Putamen (tissue), 1 donor: ENCODE data around the gene RSPO1.
"Not testable (repeated sequence)": the region's sequence is repeated elsewhere in the genome, so short reads cannot be mapped to it uniquely, and the experiment has no call there.

Source experiments
- DNase-seq: peaks from one replicate; pipeline ENCODE4 v3.0.0-alpha.2; 2016; ENCODE audit warnings: low spot score

RSPO1 gene

GRCh38 chr1:37634244-37634991 is at the start of gene RSPO1:
Gene RSPO1 (minus strand): TSS chr1:37634892. CDS start chr1:37629661, 5,231 bp downstream.
- DNase-seq = no peak

- not testable (repeated sequence) for DNase-seq
Measured at GRCh38 chr1:37684182-37684581, 49.5 kb upstream of the RSPO1 start.

DNA sequence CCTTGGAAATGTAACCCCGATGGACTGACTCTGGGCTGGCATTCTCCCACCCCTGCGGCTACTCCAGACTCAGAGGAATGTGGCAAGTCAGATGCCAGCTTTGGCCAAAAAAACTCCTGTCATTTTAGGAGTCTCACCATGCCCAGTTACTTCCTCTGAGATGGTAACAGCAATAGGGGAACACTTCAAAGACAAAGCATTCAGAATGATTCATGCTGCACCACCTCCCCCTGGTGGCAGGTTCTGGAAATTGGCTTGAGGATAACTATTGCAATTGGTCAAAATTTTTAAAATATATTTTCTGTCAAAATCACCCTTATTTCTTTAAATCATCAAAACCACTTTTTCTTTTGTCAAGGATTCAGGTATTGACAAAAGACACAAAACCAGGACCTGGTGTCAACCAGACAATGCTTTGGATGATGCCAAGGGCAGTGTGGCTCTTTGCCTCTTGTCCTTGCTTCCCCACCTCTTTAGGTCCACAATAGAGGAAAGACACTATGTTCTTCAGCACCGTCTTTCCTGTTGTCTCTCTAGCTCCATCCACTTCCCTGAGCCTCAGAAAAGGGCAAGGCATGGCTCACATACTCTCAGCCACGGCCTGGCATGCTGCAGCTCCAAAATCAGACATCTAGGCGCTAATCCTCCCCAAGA is 47.8 kb upstream of the RSPO1 start:
- DNase-seq = peak; percentile 51

DNA sequence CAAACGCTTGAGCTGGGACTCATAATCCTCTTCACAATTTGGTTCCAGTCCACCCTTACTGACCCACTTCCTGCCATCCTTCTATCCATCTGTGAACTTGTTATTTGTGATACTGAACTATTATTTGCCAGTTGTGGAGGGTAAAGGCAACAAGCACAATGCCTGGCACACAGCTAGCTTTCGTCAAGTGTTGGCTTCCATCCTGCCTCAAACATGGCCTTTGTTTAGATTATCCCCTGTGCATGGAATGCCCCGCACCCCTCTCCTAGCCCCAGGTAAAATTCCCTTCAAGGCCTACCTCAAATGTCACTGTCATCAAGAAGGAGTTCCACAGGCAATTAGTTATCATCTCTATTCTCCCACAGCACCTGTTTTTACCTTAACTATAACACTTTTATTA is 46.2 kb upstream of the RSPO1 start:
- no peak for DNase-seq

GRCh38 chr1:37677808-37678207 is 43.1 kb upstream of the RSPO1 start:
- no peak for DNase-seq

DNA sequence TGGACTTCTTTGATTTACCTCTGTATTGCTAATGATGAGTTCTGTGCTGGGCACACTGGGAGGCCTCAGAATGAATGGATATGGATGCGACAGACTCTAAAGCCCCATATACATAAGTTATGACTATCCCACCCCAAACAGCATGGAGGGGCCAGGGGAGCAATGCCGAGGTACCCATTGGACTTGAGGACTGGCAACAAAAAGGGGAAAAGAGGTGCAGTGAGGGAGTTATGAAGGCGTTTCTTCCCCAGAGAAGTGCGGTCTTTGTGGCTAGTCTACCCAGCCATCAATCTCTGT is 42.4 kb upstream of the RSPO1 start:
- no peak for DNase-seq

DNA sequence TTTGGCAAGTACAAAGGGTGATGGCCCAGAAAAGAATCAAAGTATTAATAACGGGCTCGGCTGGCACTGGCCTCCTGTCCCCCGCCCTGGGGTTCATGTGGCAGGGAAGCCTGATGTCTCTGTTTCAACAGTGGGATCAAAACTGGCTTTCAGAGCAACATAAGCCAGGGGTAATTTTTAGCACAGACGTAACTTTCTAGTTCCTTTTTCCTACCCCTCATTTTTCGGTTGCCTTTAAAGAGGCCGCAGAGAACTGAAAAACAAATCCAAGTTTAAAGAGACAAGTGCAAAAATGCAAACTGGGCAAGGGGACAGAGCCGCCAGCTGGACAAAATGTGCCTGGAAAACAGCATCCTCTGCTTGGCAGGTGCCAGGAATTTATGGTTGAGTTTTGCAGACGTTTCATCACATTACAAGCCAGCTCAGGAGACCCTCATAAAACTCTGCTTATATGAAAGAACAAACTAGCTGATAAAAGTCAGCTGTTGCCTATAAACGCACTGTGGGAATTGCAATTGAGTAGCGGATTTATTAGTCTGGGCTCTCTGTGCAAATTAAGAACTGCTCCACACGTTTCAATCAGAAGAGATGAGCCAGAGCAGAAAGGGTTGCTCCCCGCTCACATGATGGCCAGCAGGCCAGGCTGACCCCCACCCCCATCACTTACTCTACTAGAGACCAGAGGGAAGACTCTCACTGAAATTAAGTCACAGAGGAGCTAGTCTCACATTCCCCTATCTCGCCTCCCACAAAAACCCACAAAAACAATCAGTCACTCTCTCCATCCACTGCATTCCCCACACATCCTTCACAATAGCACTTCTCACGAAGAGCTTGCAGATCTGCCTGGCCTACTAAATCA is 41.8 kb upstream of the RSPO1 start:
- DNase-seq = peak; percentile 26

GRCh38 chr1:37673920-37674319 is 39.2 kb upstream of the RSPO1 start:
- DNase-seq = no peak

- DNase-seq = no peak
Measured at GRCh38 chr1:37672136-37672870, 37.6 kb upstream of the RSPO1 start.

GRCh38 chr1:37671261-37671660 is 36.6 kb upstream of the RSPO1 start:
- DNase-seq = no peak

DNA sequence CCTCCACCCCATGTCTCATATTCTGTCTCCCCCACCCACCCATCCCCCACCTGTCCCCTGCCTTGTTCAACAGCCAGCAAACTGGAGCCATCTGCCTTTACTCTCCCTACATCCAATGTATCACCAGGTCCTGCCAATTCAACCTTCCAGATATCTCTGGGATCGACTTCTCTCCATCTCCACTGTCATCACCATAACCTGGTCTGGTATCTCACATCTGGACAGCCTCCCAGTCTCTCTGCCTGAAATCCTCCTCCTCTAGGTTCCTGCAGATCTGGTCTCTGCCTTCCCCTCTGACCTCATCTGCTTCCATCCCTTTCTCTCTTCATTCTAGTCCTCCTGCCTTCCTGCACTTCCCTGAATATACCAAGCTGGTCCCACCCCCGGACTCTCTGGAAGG is 35.4 kb upstream of the RSPO1 start:
- DNase-seq = no peak

DNA sequence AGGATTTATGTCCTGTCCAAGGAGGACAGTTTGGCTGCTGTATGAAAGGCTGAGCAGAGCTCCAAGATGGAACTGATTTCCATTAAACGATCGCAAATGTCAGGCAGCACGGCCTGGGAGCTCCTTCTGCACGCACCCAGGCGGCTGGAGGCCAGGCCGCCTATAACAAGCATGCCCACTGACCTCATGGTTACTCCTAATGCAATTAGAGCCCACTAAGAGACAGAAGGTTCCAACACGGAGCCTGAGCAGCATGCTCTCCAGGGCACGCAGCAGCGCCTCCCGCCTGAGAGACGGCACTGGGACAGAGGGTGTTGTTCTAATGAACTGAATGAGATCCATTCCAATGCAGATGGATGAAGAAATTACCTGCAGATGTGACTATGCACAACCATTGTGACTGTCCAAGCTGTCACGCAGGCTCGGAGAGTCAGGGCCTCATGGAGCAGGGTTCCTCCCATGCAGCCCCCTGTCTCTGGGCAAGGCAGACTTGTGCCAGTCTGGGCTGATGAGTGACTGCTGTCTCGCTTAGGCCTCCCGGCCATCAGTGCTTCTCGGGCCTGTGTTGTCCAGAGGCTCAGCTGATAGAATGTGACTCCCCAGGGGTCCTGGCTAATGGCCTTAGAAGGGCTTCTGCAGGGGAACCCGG is 32.5 kb upstream of the RSPO1 start:
- DNase-seq = no peak

DNA sequence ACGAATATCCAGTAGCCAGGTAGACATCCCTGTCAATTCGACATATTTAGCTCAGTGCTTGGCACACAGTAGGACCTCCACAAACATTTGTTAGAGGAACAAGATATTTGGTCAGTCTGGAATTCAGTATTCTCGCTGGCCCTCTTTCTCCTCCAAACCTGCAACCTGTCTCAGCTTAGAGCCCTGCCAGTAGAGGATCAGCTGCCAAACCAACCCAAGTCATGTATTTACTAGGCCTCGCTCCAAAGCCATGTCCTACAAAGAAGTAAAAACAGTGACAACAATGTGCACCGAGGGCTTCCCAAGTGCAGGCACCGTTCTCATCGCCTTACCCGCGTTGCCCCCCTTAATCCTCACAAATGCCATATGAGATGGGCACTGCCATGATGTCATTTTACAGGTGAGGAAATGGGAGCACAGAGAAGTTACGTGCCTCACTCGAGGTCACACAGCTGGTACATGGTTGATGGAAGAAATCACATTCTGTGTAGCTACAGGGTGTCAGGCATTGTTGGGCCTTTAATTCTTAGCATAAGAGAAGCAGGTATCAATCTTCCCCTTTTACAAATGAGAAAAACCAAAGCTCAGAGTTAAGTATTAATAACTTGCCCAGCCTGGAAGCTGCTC is 31.7 kb upstream of the RSPO1 start:
- DNase-seq = no peak

DNA sequence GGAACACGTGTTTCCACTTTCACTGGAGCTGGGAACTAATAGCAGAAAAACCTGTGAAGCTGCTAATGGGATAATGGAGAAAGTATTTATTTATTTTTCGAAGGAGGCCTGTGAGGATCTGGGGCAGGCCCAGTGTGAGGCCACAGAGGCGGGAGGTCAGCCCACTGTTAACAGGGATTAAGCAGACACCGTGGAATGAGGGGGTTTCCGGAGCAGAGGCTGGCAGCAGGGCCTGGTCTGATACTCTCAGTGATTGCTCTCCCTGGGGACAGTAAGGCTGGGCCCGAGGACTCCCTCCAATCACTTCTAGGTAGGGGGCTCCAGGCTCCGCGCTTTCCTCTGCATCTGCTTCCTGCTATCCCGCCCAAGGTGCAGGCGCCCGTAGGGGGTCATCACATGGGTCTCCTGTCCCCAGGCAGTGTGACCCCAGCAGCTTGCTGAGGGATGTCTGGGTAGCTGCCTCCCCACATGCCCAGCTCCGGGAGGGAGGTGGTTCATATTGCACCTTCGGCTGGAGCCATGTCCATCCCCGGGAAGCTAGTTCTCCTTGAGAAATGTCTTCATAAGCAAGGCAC is 28.8 kb upstream of the RSPO1 start:
- no peak for DNase-seq

DNA sequence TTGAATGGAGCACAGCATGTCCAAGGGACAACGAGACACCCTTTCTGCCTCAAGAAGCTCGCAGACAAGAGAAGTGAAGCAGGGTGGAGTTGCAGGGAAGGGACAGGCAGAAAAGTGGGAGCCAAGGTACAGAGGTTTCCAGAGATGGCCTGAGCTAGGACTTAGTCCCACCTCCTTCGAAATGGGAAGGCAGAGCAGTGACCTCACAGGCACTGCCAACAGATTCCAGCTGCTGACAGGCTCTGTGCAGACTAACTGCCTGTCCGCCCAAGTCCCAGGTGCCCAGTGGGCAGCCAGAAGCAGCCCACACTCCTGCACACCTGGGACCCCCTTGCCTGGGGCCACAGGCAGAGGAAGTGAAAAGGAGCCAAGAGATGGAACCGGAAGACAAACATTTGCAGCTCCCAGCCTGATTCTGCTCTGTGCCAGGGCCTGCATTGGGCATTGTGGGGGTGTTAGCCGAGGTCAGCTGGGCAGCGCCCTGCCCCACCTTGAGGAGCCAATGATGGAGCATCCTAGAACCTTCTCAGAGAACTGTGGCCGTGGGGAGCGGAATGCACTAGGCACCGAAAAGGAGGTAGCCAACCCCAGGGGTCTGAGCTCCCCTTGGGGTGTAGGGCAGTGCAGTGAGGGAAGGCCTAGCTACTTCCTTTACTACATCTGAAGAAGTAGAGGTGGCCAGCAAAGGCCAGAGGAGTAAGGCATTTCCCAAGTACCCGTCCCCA is 27.5 kb upstream of the RSPO1 start:
- DNase-seq = no peak

GRCh38 chr1:37661401-37661800 is 26.7 kb upstream of the RSPO1 start:
- DNase-seq = no peak

DNA sequence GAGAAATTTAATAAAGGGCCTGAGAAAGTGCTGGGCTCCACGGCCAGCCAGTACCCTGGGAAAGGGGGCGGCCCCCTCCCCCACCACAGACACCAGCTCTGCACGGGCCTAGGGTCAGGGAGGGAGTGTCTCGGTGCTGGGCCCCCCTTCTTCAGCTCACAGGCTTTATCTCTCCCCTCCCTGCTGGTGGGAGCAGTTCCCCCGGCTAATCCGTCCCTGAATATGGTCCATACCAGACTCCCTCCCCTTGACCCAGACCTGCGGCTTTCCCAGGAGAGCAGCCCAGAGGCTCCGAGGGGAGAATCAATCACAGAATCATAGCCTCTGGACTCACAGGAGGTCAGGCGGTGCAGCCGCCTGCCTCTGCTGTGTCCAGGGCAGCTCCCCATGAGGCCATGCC is 26.0 kb upstream of the RSPO1 start:
- no peak for DNase-seq

DNA sequence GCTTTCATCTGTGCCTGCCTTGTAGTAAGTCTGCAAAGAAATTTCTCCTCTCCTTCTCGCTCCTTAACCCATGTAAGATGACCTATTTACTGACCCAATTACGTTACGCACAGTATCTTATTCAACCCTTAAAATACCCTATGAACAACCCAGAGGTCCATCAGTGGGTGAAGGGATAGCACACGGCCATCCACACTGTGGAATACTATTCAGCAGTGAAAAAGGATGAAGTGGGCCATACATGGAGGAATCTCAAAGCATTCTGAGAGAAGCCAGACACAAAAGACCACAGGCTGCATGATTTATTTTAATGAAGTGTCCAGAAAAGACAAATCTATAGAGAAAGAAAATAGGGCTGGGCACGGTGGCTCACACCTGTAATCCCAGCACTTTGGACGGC is 23.8 kb upstream of the RSPO1 start:
- DNase-seq = no peak

DNA sequence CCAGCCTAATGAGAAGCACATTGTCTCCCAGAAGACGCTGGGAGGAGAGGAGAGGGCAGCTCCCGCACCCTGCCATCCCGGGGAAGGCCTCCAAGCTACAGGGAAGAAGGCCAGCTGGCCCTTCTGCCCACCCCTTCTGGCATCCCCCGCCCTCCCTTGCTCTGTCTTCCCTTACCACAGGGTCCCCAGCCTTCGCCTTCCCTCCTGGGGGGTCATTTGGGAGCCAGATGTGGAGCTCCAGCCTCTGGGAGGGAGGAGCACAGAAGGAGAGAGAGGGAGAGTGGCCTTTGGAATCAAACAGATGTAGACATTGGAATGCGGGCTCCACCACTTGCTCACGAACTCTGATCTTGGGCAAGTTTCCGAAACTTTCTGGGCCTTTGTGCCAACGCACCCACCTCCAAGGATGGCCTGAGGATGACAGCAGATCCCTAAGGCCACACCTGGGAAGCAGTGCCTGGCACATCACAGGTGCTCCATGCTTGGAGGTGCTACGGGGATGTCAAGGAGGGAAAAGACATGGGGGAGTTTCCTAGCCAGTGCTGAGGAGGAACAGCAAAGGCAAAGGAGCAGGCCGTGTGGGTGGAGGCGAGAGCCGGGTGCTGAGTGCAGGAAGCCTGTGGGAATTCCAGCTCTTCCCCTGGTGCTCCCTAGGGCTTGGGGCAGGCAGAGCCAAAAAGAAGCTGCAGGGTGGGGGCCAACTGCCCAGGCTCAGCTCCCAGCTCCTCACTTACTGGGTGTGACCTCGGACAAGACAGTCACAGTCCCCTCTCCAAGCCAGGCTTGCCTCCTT is 23.1 kb upstream of the RSPO1 start:
- DNase-seq = no peak

DNA sequence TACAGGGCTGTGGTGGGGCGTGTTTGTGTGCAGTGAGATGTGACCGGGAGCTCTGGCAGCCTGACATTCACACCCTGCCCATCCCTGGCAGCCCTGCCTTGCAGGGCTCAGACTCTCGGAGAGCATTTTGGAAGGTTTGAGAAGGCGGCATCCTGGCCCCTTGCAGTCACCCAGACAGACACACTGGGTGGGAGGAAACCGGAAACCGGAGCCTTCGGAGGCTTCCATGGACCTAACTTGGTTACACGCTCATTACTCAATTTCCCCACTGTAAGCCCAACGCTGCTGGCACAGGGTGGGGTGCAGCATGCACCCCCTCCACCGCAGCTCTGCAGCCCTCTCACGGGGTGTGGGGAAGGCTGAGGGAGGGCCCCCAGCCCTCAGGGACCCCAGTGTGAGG is 22.2 kb upstream of the RSPO1 start:
- DNase-seq = no peak
